Heart right ventricle (tissue), 16 donors: ENCODE data around the gene MIF4GD. TPM values are rescaled to one million over a fixed set of nuclear protein-coding genes. Genes with fewer than 3 reads are reported as not detected.
A peak's percentile ranks its signal among the peaks of the same experiment; 100 is the strongest.

Source experiments
- ATAC-seq, 8 donors: fragments of 200-7000 bp; cut with Tn5 transposase; one replicate each; pipeline ENCODE4 v1.9.1; 2020; ENCODE audit warnings: mild to moderate bottlenecking in 8 of 8, moderate library complexity in 8 of 8, moderate number of reproducible peaks in 1 of 8
- DNase-seq, 2 donors: peaks; one replicate each; pipeline ENCODE4 v3.0.0-alpha.2; 2020
- H3K27ac ChIP-seq, 10 donors: fragments of 200-600 bp; sonication (generic) in 2 of 10; one replicate each; pipeline versions ENCODE4 v1.5.0 to v1.8.0; 2020 to 2022; ENCODE audit warnings: mild to moderate bottlenecking in 3 of 10
- H3K27me3 ChIP-seq, 7 donors: fragments of 200-600 bp; one replicate each; pipeline ENCODE4 v1.8.0; 2021 to 2022; ENCODE audit warnings: mild to moderate bottlenecking in 2 of 7
- H3K36me3 ChIP-seq, 9 donors: fragments of 200-600 bp; sonication (generic) in 1 of 9; one replicate each; pipeline versions ENCODE4 v1.5.0 to v1.8.0; 2020 to 2022; ENCODE audit warnings: mild to moderate bottlenecking in 2 of 9
- H3K4me1 ChIP-seq, 9 donors: fragments of 200-600 bp; sonication (generic) in 1 of 9; one replicate each; pipeline versions ENCODE4 v1.5.0 to v1.8.0; 2020 to 2022; ENCODE audit warnings: mild to moderate bottlenecking in 4 of 9
- H3K4me3 ChIP-seq, 10 donors: fragments of 200-600 bp; sonication (generic) in 2 of 10; one replicate each; pipeline versions ENCODE4 v1.5.0 to v1.8.0; 2020 to 2022; ENCODE audit warnings: mild to moderate bottlenecking in 7 of 10, moderate library complexity in 2 of 10
- H3K9me3 ChIP-seq, 11 donors: fragments of 200-600 bp in 10 of 11; sonication (generic) in 2 of 11; one replicate each; pipeline versions ENCODE4 v1.5.0 to v1.8.0; 2013 to 2022; ENCODE audit warnings: mild to moderate bottlenecking in 2 of 11, control low read depth in 1 of 11, moderate library complexity in 1 of 11
- WGBS, 2 donors: extraction: QIAGEN DNeasy Blood & Tissue Kit; methylation state at CpG; one replicate each; pipeline ENCODE4 v1.1.7; 2013; ENCODE audit warnings: inconsistent platforms in 1 of 2; 5-methylcytosine and 5-hydroxymethylcytosine counted together
- intact Hi-C, 10 donors: fragments of 100-400 bp; cut with DNase I; formaldehyde crosslinking; loops; one replicate each; pipeline versions ENCODE4 v1.11.1 to v1.14.2; 2022
- polyA plus RNA-seq, 2 donors: library from polyadenylated mRNA; stranded (reverse); fragments of 200-250 nt; gene quantifications; one replicate each; pipeline ENCODE4 v1.2.3, GENCODE V29; 2013
- total RNA-seq, 10 donors: library from RNA; stranded (reverse); fragmentation: NEBNext Ultra II Directional in 3 of 10; extraction: Animal tissue kit (Norgen Biotek cat#: 25700) in 3 of 10; gene quantifications; one replicate each; pipeline versions ENCODE4 v1.2.1 to v1.2.4, GENCODE V29; 2021 to 2023
- TF ChIP-seq, protein P1 (sequence below), 9 donors: fragments of 200-600 bp; sonication (generic) in 2 of 9; IDR thresholded peaks; one replicate each; pipeline versions ENCODE4 v1.5.0 to v1.8.0; 2021 to 2022; ENCODE audit warnings: antibody characterized with exemption in 9 of 9, mild to moderate bottlenecking in 5 of 9, moderate library complexity in 1 of 9
- donor health status: Arrhythmogenic right ventricular cardiomyopathy.
- donor health status: ischemic (EF 13 %, LVEDD 7.1; RV severe dilation, severe dysfunction).
- donor health status: healthy with polysubstance abuse.
- donor health status: DM: no; HTN: yes; CAD: no.
- donor health status: DM: no; HTN: no; CAD: no.
- donor health status: ischemic (EF 25% LVEDD 6.9; RV normal size, moderate dysfunction).
- donor health status: ischemic (EF 25% LVEDD 5.7; RV mildly dilated, moderate dysfunction).
- donor health status: healthy.
- donor health status: DM: yes; HTN: yes; CAD: no.
- donor health status: Ischemic cardiomyopathy.
- donor health status: ischemic (EF 35%, LVEDD 5.7; RV mildly dilated, moderate dysfunction).
- donor health status: nonischemic (EF 11% LVEDD 7.7; RV severe dilation, severe dysfunction).
- donor health status: DM: yes; HTN: yes; CAD: no.
- donor health status: PGD.
- donor health status: ischemic (EF 29% LVEDD 5.4; RV normal size, mild dysfunction).
- donor health status: nonischemic (EF 23%, LVEDD 6.1; RV moderate dilation, normal function).

Gene MIF4GD
- total and polyA plus RNA-seq, 12 donors, result 7.5 to 27.7 (median 15.6) TPM

DNA sequence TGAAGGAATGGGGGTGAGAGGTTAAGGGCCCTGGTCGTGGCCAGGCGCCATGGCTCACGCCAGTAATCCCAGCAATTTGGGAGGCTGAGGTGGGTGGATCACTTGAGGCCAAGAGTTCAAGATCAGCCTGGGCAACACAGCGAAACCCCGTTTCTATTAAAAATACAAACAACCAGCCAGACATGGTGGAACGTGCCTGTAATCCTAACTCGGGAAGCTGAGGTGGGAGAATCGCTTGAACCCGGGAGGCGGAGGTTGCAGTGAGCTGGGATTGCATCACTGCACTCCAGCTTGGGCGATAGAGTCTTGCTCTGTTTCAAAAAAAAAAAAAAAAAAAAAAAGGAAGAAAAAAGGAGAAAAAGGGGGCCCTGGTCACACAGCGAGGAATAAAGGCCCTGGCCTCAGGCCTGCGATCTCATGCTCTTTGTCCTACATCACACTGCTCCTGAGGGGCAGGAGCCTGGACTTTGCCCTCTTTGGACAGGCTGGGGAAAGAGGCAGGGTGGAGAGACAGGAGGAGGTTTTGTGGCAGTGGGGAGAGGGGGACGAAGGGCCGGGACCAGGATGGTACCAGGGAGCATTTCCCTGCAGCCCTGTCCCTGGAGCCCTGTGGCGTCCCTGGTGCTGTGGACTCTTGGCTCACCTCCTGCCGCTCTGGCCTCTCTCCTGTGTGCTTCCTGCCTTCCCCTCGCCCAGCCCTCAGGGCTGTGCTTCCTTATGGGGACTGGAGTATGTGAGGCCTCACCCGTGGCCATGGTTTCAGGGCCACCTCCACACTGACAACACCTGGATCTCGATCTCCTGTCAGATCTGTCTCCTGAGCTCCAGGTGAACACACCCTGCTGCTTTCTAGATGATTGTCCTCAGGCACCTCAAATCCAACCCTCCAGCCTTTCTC is 38.0 kb upstream of the MIF4GD start:
- Histone ChIP-seq H3K4me3 (no peak overlapping the region), H3K27me3 (no peaks in the 10 kb centered on the region), H3K9me3 (no peaks in the 10 kb centered on the region), H3K27ac (peak overlapping the region in 7 of 10 donors; percentile 22 to 94 (median 49)), H3K4me1 (peaks cover 0 to 60% (median 5%) of the 10 kb centered on the region in 9 donors), H3K36me3 (no peaks in the 10 kb centered on the region)
- TF ChIP-seq, protein P1, sequence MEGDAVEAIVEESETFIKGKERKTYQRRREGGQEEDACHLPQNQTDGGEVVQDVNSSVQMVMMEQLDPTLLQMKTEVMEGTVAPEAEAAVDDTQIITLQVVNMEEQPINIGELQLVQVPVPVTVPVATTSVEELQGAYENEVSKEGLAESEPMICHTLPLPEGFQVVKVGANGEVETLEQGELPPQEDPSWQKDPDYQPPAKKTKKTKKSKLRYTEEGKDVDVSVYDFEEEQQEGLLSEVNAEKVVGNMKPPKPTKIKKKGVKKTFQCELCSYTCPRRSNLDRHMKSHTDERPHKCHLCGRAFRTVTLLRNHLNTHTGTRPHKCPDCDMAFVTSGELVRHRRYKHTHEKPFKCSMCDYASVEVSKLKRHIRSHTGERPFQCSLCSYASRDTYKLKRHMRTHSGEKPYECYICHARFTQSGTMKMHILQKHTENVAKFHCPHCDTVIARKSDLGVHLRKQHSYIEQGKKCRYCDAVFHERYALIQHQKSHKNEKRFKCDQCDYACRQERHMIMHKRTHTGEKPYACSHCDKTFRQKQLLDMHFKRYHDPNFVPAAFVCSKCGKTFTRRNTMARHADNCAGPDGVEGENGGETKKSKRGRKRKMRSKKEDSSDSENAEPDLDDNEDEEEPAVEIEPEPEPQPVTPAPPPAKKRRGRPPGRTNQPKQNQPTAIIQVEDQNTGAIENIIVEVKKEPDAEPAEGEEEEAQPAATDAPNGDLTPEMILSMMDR (IDR thresholded peaks at IDR 0.05), result no peak
- intact Hi-C loops, result no loop called here
- ATAC-seq (peak; percentile 32 to 72 (median 56)), DNase-seq (no peak)
- WGBS, 2 donors, result 71 to 79% methylated on average over 20 of the region's 20 CpGs

DNA sequence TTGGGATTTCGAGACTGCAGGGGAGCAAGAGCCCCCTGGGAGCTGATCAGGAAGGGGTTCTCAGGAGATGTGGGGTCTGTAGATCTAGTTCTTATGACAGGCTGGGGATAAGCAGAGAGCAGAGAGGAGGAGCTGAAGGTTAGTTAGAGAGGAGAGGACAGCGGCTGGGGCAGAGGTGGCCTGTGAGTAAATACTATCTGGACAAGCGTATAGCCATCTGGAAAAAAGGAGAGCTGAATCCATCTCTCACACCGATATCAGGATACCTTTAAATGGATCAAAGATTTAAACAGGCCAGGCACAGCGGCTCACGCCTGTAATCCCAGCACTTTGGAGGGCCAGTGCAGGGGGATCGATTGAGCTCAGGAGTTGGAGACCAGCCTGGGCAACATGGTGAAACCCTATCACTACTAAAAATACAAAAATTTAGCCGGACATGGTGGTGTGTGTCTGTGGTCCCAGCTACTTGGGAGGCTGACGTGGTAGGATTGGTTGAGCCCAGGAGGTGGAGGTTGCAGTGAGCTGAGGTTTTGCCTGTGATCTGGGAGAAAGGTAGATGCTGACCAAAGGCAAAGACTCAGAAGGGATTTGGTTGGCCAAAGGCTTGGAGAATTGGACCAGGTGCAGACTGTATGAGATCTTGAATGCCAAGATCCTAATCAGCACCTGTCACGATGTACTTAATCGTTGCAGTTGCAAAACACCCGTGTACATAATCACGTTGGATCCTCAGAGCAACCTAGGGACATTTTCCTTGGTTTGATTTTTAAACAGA is 37.1 kb upstream of the MIF4GD start:
- Histone ChIP-seq H3K27ac (peak overlapping the region in 1 of 10 donors; percentile 94), H3K36me3 (no peaks in the 10 kb centered on the region), H3K27me3 (no peaks in the 10 kb centered on the region), H3K4me3 (no peak overlapping the region), H3K9me3 (no peaks in the 10 kb centered on the region), H3K4me1 (peaks cover 0 to 52% (median 5%) of the 10 kb centered on the region in 9 donors)
- no peak for ATAC-seq
- TF ChIP-seq, protein P1 (IDR thresholded peaks at IDR 0.05), result no peak
- intact Hi-C loops, result no loop called here
- DNase-seq, result no peak
- 88% methylated on average over 13 of the region's 13 CpGs for WGBS, 2 donors

DNA sequence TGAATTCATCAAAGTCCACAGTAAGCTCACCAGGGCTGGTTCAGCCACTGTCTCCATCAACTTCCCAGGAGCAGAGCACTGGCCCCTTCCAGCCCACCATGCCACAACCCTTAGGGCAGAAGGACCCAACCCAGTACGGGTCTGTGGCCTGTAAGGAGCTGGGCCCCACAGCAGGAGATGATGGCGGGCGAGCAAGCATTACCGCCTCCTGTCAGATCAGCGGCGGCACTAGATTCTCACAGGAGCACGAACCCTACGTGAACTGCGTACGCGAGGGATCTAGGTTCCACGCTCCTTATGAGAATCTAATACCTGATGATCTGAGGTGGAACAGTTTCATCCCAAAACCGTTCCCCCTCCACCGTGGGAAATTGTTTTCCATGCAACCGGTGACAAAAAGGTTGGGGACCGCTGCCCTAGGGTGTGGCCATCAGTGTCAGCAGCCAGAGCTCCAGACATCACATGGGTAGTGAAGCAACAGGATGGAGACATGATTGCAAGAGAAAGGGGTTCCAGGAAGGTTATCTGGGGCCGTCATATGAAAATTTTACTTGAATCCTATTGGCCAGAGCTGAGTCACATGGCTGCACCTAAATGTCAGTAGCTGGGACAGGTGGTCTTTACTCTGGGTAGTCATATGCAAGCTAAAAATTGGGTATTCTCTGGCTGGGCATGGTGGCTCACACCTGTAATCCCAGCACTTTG is 30.6 kb upstream of the MIF4GD start:
- 85 to 89% methylated on average over 17 of the region's 17 CpGs for WGBS, 2 donors
- H3K9me3 ChIP-seq, result no peaks in the 10 kb centered on the region
- intact Hi-C loops, result no loop called here
- DNase-seq, result no peak
- no peaks in the 10 kb centered on the region for H3K27me3 ChIP-seq
- H3K27ac ChIP-seq, result peak overlapping the region in 1 of 10 donors; percentile 84
- H3K4me3 ChIP-seq, result no peak overlapping the region
- H3K4me1 ChIP-seq, result peaks cover 0 to 36% (median 0%) of the 10 kb centered on the region in 9 donors
- TF ChIP-seq, protein P1 (IDR thresholded peaks at IDR 0.05), result no peak
- no peaks in the 10 kb centered on the region for H3K36me3 ChIP-seq
- peak in 1 of 8 donors; percentile 29 for ATAC-seq

DNA sequence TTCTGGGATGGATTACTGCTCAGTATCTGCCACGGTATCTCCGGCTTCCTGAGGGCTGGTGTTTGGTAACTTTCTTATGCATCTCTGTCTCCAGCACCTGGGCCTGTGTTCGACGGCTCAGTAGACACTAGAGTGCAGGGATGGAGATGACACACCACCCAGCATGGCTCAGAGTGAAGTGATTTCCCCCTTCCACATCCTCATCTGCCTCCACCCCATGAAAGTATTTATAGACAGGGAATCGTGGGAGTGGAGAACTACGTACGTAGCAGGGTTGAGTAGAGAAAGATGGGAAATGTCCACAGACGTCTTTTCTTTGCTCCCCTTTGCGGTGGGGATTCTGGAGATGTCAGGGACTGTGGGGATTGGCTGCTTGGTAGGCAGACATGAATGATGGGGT is 30.0 kb upstream of the MIF4GD start:
- Histone ChIP-seq H3K4me3 (no peak overlapping the region), H3K36me3 (no peaks in the 10 kb centered on the region), H3K9me3 (no peaks in the 10 kb centered on the region), H3K27ac (peak overlapping the region in 1 of 10 donors; percentile 84), H3K27me3 (no peaks in the 10 kb centered on the region), H3K4me1 (peaks cover 0 to 41% (median 0%) of the 10 kb centered on the region in 9 donors)
- intact Hi-C loops, result no loop called here
- 70 to 74% methylated on average over 9 of the region's 9 CpGs for WGBS, 2 donors
- DNase-seq (no peak), ATAC-seq (peak in 5 of 8 donors; percentile 29 to 57 (median 33))
- TF ChIP-seq, protein P1 (IDR thresholded peaks at IDR 0.05), result no peak
